GM12892 (cell line): ENCODE measurements around the gene POLRMT.

Experiments
- POLR2A ChIP-seq: IDR thresholded peaks from 2 replicates; pipeline ENCODE4 v1.6.1; 2011; ENCODE audit warnings: low read depth, low read length, control low read depth
- POLR2AphosphoS5 ChIP-seq: IDR thresholded peaks from 2 replicates; pipeline ENCODE4 v1.6.1; 2011; ENCODE audit warnings: low read depth, low read length, control low read depth

DNA sequence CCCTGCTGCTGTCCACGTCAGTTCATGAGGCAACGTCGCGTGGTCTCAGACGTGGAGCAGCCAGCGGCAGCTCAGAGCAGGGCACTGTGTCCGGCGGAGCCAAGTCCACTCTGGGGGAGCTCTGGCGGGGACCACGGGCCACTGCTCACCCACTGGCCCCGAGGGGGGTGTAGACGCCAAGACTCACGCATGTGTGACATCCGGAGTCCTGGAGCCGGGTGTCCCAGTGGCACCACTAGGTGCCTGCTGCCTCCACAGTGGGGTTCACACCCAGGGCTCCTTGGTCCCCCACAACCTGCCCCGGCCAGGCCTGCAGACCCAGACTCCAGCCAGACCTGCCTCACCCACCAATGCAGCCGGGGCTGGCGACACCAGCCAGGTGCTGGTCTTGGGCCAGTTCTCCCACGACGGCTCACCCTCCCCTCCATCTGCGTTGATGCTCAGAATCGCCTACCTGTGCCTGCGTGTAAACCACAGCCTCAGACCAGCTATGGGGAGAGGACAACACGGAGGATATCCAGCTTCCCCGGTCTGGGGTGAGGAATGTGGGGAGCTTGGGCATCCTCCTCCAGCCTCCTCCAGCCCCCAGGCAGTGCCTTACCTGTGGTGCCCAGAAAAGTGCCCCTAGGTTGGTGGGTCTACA, 49.5 kb upstream of the POLRMT start:
- TF ChIP-seq POLR2A (no peak), POLR2AphosphoS5 (no peak)
